Activated naive CD8-positive, alpha-beta T cell treated with anti-CD3 and anti-CD28 coated beads for 36 hours (primary cell): Measurements from ENCODE around the gene SNRNP25. TPM values are rescaled to one million over a fixed set of nuclear protein-coding genes. Genes with fewer than 3 reads are reported as not detected.

Source experiments
- DNase-seq: peaks from one replicate; pipeline ENCODE4 v3.0.0; 2021
- H3K27ac Mint-ChIP-seq: one replicate; pipeline ENCODE4 v1.8.0; 2022; ENCODE audit warnings: mild to moderate bottlenecking, moderate library complexity, mixed read lengths
- H3K27me3 Mint-ChIP-seq: one replicate; pipeline ENCODE4 v1.8.0; 2022; ENCODE audit warnings: mild to moderate bottlenecking, mixed read lengths
- H3K36me3 Mint-ChIP-seq: one replicate; pipeline ENCODE4 v1.8.0; 2021; ENCODE audit warnings: mild to moderate bottlenecking, mixed read lengths
- H3K4me1 Mint-ChIP-seq: one replicate; pipeline ENCODE4 v1.8.0; 2021; ENCODE audit warnings: mixed read lengths
- H3K4me3 Mint-ChIP-seq: one replicate; pipeline ENCODE4 v1.8.0; 2022; ENCODE audit warnings: mild to moderate bottlenecking, moderate library complexity, mixed read lengths
- H3K9me3 Mint-ChIP-seq: one replicate; pipeline ENCODE4 v1.8.0; 2022; ENCODE audit warnings: mixed read lengths
- total RNA-seq, 2 experiments: library from RNA; stranded (reverse); gene quantifications; one replicate each; pipeline ENCODE4 v1.2.3, GENCODE V29; 2021

SNRNP25 gene
- total RNA-seq, 2 experiments from 2014 or later = 98.4 to 103 TPM

DNA sequence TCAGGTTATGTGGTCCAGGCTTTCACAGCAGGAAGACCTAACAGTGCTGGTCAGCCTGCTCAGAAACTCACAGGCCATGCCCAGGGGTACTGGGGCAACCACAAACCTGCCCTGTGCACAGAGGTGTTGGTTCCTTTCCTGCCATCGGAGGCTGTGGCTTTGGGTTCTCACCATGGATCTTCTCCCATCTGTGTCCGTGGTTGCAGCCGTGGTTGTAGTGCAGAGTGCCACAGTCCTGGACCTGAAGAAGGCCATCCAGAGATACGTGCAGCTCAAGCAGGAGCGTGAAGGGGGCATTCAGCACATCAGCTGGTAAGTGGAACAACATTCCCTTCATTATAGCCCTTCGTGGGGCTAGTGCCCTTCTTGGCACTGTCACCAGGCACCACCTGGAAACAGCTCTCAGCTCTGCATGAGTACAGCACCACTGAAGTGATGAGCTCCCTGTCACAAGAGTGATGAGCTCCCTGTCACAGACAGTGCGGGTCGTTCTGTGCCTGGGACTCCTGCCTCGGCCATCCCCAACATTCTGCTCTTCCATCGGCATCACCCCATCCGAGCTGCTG is 2.0 kb downstream of the SNRNP25 start:
- no peak for DNase-seq
- Mint-ChIP-seq H3K9me3 (no peaks in the 10 kb centered on the region), H3K4me1 (peaks cover 20% of the 10 kb centered on the region), H3K36me3 (peaks cover 22% of the 10 kb centered on the region), H3K4me3 (peak overlapping the region; percentile 92), H3K27me3 (no peaks in the 10 kb centered on the region), H3K27ac (no peak overlapping the region)

DNA sequence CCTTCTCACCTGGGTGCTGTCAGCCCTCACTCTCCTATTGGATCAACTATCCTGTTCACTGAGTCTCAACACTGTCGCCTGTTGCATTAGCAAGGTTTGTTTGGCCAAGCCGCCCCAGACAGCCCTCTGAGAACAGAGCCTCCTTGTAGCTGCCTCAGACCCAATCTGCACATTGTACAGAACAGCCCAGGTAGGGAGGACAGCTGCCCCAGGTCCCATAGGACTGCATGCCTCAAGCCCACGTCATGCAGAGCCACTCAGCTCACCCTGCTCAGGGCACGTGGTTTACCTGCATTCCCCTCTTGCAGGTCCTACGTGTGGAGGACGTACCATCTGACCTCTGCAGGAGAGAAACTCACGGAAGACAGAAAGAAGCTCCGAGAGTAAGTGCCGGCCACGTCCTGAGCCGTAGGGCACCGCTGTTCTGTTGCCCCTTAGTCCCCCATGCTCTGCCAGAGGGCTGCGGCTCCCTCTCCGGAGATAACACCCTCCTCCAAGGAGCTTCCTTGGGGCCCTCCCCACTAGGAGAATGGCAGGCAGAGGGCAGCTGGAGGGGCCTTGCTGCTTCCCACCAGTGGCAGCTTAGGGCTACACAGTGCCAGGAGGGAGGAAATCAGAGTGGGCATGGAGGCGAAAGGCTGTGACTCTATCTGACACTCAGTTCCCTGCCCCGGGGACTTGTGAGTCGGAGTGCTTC is 2.8 kb downstream of the SNRNP25 start:
- no peaks in the 10 kb centered on the region for H3K27me3 Mint-ChIP-seq
- DNase-seq = no peak
- H3K36me3 Mint-ChIP-seq = peaks cover 15% of the 10 kb centered on the region
- H3K27ac Mint-ChIP-seq = no peak overlapping the region
- no peak overlapping the region for H3K4me3 Mint-ChIP-seq
- peaks cover 13% of the 10 kb centered on the region for H3K4me1 Mint-ChIP-seq
- no peaks in the 10 kb centered on the region for H3K9me3 Mint-ChIP-seq

DNA sequence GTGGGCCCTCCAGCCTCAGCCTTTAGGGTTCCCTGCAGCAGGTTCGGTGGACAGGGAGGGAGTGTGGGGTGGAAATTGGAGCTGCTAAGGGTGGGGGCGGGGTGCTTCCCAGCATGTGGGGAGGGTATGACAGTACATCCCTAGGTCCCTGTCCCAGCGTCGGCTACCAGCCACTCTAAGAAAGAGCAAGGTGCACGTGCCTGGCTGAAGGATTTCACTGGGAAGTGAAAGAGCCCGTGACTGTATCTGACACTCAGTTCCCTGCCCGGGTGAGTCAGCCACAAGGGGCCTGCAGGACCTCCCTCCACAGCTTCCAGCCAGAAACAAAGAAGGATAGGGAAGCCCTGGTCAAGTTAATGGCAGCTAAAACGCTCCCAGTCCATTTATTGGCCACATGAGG is 4.1 kb downstream of the SNRNP25 start:
- peaks cover 7% of the 10 kb centered on the region for H3K4me1 Mint-ChIP-seq
- H3K27ac Mint-ChIP-seq = no peak overlapping the region
- H3K36me3 Mint-ChIP-seq = peaks cover 7% of the 10 kb centered on the region
- DNase-seq = no peak
- H3K27me3 Mint-ChIP-seq = no peaks in the 10 kb centered on the region
- H3K4me3 Mint-ChIP-seq = no peak overlapping the region
- H3K9me3 Mint-ChIP-seq = no peaks in the 10 kb centered on the region

DNA sequence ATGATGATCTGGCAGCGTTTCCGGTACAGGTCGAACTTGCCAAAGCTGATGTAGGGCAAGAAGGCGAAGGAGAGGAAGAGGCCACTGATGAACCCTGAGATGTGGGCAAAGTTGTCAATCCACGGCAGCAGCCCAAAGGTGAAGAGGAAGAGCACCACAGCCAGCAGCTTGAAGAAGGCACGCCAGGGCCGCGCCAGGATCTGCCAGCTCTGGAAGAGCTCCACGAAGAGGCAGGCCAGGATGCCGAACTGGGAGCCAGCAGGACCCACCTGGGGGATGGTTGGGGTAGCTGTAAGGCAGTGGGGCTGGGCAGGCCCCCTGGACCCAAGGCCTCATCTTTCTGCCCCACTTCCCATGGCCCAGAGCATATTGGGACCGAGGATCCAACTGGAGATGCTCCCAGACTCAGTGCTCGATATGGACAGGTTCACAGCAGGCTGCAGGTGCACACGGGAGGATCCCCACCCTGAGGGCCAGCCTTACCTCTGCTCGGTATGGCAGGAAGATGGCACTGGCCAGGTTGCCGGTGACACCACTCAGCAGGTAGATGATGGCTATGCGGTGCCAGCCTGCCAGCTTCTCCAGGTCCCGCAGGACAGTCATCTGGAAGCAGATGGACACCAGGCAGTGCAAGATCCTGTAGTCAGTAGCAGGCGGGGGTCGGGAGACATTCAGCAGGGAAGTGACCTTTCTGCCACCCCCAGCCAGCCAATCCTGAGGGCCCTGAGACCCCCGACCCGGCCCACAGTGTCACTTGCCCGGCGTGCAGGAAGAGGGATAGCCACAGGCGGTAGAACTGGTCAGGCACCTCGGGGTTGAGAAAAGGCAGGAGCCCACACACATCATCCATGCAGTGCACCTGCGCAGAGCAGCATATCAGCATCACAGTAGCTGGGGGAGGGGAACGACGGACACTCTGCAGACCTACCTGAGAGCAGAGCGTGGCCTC is 5.1 kb downstream of the SNRNP25 start:
- peaks cover 5% of the 10 kb centered on the region for H3K36me3 Mint-ChIP-seq
- H3K27ac Mint-ChIP-seq = peak overlapping the region; percentile 8
- DNase-seq = no peak
- H3K27me3 Mint-ChIP-seq = no peaks in the 10 kb centered on the region
- H3K4me3 Mint-ChIP-seq = no peak overlapping the region
- peaks cover 5% of the 10 kb centered on the region for H3K4me1 Mint-ChIP-seq
- H3K9me3 Mint-ChIP-seq = no peaks in the 10 kb centered on the region

DNA sequence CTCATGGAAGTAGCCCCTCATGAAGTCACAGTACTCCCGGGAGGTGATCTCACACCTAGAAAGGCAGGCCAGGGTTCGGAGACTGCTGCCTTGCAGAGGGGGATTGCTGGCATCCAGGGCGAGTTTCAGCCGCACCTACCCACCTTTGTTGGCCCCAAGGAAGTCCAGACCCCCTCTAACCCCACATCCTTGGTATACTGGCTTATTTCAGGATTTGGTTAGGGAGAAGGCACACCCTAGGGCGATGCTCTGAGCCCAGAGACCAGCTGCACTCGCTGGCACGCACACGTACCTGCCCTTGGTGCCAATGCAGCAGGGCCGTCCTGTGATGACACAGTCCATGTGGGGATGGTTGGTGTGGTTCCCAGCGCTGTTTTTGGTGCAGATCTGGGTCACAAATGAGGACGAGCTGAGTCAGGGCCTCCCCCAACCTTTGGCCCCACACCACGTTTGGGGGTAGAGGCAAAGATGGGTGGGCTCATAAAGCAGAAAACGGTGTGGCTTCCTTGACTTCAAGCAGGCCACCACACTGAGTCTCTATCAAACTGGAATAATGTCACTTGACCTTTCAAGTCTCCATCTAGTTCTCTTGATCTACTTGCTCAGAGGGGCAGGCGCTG is 5.9 kb downstream of the SNRNP25 start:
- no peak for DNase-seq
- Mint-ChIP-seq H3K36me3 (peaks cover 5% of the 10 kb centered on the region), H3K9me3 (no peaks in the 10 kb centered on the region), H3K27ac (no peak overlapping the region), H3K4me1 (peaks cover 2% of the 10 kb centered on the region), H3K27me3 (no peaks in the 10 kb centered on the region), H3K4me3 (no peak overlapping the region)

DNA sequence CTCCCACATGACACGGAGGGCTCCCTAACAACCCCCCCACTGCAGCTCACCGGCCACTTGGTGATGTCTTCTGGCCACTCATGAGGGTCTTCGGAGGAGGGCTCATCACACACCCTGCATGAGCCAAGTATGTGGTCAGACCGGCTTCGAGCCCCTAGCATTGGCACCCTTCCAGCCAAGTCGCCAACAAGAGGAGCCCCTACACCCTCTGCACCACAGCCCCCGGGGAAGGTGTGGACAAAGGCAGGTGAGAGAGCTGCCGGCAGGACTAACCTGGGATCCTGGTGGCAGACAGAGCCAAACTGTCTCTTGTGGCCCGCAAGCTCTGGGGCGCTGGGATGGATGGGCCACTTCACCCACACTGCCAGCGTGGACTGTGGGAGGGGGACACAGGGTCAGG is 6.5 kb downstream of the SNRNP25 start:
- Mint-ChIP-seq H3K9me3 (no peaks in the 10 kb centered on the region), H3K4me3 (no peak overlapping the region), H3K27ac (no peak overlapping the region), H3K27me3 (no peaks in the 10 kb centered on the region), H3K36me3 (peaks cover 5% of the 10 kb centered on the region), H3K4me1 (peaks cover 2% of the 10 kb centered on the region)
- DNase-seq = no peak

DNA sequence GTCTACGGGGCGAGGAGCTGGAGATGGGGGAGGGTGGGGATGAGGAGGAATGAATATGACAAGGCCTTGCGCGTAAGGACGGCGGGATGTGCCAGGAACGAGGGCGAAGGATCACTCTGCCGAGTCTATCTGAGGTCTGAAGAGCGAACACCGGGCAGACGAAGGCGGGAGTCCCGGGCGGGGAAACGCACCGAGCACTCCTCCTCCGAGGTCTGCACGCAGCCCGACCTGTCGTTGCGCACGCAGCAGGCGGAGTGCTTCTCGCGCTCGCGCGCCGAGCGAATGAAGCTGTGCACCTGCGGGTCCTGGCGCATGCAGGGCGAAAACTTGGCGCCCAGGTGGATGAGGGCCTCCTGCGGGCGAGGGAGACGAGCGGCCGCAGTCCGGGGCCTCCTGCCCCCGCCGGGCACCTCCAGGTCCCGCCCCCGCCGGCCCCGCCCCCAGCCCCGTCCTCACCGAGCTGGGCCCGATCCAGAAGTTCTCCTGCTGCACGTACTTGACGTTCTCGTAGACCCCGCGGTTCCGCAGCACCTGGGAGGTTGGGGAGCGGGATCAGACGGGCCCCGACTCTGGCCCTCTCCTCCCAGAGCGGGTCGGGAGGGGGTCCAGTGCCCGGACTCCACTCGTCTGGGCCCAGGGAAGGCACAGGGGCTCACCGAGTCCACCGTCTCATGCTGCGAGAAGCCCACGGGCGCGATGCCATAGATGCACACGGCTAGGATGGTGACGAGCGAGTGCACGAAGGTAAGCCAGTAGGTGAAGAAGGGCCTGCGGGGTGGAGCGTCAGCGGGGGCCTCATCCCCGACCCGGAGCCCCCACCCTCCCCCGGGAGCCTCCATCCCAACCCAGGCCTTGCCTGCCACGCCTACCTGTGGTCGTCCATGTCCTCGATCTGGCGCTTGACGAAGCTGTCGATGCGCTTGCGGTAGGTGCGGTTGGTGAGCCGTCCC is 7.6 kb downstream of the SNRNP25 start:
- H3K27me3 Mint-ChIP-seq = no peaks in the 10 kb centered on the region
- DNase-seq = no peak
- peaks cover 5% of the 10 kb centered on the region for H3K36me3 Mint-ChIP-seq
- H3K27ac Mint-ChIP-seq = no peak overlapping the region
- peaks cover 1% of the 10 kb centered on the region for H3K4me1 Mint-ChIP-seq
- H3K9me3 Mint-ChIP-seq = no peaks in the 10 kb centered on the region
- H3K4me3 Mint-ChIP-seq = no peak overlapping the region

DNA sequence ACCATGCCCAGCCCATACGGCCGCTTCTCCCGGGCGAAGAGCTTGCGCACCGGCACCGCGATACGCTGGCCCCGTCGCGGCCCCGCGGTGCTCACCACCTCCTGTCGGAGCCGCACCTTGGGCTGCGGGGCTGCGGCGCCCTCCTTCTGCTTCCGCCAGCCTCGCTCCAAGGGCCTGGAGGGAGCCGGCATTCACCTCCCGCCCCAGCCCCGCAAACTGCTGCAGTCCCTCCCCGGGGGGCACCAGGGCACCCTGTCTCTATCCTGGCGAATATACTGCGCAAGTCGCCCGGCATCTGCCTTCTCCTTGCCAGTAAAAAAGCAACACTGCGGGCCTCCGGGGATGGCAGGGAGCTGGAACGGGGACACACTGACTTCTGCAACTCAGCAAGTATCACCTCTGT is 8.3 kb downstream of the SNRNP25 start:
- Mint-ChIP-seq H3K4me3 (no peak overlapping the region), H3K36me3 (peaks cover 5% of the 10 kb centered on the region), H3K27ac (no peak overlapping the region), H3K27me3 (no peaks in the 10 kb centered on the region), H3K4me1 (peaks cover 1% of the 10 kb centered on the region), H3K9me3 (no peaks in the 10 kb centered on the region)
- no peak for DNase-seq

DNA sequence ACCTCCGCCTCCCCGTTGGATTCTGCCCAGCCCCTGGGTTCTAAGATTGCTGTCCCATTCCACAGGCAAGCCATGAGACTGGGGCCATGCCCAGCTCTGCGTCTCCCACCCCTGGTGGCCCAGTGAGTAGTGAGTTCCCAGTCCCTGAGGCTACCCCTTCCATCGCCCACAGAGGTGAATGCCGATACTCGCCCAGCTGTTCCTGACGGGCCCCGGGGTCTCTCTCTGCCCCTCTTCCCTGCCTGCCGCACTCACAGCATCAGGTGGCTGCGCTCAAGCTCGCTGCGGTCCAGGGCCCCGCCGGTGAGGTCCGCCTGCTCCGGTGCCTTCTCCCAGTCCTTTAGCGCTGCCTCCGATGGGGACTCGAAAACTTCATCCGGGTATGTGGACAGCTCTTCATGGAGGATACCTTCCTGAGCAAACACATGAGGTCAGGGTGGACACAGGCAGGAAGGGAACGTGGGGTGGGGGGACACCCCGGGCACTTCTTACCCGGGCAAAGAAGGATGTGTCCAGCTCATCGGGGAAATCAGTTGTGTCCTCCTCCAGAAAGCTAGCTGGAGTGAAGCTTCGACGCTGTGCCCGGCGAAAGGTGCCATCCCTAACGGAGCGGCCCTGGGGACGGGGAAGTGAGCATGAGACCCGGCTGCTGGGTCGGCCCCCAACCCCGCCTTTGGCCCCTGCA is 8.8 kb downstream of the SNRNP25 start:
- no peak overlapping the region for H3K27ac Mint-ChIP-seq
- H3K9me3 Mint-ChIP-seq = no peaks in the 10 kb centered on the region
- no peak overlapping the region for H3K4me3 Mint-ChIP-seq
- peaks cover 1% of the 10 kb centered on the region for H3K4me1 Mint-ChIP-seq
- H3K27me3 Mint-ChIP-seq = no peaks in the 10 kb centered on the region
- DNase-seq = no peak
- peaks cover 4% of the 10 kb centered on the region for H3K36me3 Mint-ChIP-seq

DNA sequence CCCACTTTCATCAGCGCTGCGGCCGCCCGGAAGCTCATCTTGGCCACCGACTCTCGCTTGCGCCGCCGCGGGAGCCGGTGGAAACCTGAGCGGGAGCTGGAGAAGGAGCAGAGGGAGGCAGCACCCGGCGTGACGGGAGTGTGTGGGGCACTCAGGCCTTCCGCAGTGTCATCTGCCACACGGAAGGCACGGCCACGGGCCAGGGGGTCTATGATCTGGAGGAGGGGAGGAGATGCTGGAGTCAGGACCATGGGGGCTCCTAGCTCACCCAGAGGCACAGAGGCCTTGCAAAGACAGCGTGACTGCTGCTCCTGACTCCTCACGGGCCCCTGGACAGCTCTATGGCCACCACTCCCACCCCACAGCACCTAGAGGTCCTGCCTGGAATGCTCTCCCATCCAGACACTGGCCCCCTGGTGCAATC is 9.4 kb downstream of the SNRNP25 start:
- H3K36me3 Mint-ChIP-seq = peaks cover under 1% of the 10 kb centered on the region
- no peak for DNase-seq
- H3K4me1 Mint-ChIP-seq = peaks cover 1% of the 10 kb centered on the region
- no peaks in the 10 kb centered on the region for H3K27me3 Mint-ChIP-seq
- no peak overlapping the region for H3K27ac Mint-ChIP-seq
- no peaks in the 10 kb centered on the region for H3K9me3 Mint-ChIP-seq
- H3K4me3 Mint-ChIP-seq = no peak overlapping the region

DNA sequence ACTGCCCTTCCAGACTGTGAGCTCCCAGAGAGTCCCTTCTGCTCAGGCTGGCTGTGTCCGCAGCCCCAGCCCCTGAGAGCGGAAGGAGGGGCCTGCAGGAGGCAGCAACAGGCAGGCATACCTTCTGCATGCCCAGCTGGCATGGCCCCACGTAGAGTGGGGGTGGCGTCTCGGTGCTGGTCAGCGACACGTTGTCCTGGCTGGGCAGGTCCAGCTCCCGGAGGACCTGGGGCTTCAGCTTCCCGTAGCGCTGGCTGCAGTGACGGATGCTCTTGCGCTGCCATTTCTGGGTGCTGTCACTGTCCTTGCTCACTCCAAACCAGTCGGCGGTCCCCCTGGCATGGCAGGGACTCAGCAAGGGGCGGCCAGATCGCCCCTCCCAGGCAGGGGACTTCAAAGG is 9.8 kb downstream of the SNRNP25 start:
- H3K27me3 Mint-ChIP-seq = no peaks in the 10 kb centered on the region
- no peak overlapping the region for H3K27ac Mint-ChIP-seq
- no peak overlapping the region for H3K4me3 Mint-ChIP-seq
- DNase-seq = no peak
- H3K4me1 Mint-ChIP-seq = peaks cover 1% of the 10 kb centered on the region
- H3K36me3 Mint-ChIP-seq = no peaks in the 10 kb centered on the region
- H3K9me3 Mint-ChIP-seq = no peaks in the 10 kb centered on the region

DNA sequence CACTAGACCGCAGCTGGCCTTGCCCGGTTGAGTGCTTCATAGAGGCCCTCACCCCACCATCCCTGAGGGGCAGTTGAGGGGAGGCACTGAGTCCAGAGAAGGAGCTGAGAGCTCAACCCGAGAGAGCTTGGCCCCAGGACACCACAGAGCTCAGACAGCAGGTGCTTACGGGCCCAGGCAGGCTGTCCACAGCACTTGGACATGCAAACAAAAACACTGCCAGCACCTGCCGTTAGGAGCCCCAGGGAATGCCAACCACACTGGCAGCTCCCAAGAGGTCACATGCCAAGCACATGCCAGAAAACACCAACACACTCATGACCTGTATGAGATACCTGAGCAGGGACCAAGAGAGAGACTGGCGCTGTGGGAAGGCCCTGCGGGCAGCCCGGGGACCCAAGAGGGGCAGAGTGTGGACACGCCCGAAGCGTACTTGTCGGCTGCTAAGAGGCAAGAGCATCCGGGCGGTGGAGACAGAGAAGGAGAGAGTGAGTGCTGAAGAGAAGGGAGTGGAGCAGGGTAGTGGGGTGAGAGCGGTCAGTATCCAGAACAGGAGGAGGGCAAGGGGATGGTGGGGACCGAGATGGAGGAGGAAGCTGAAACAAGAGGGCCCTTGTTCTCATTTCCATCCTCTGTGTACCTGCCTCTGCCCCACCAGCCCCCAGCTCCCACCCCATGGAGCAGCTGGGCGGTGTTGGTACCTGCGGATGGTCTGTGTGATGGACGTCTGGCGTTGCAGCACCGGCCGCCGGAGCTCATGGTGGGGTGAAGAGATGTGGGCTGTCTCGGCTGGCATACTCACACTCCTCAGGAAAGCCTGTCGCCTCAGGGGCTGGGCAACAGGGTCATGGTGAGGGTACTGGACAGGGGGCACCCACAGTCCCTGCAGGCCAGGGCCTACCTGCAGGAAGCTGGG is 10.6 kb downstream of the SNRNP25 start:
- H3K36me3 Mint-ChIP-seq = no peaks in the 10 kb centered on the region
- H3K27me3 Mint-ChIP-seq = peaks cover under 1% of the 10 kb centered on the region
- no peak overlapping the region for H3K27ac Mint-ChIP-seq
- H3K4me3 Mint-ChIP-seq = no peak overlapping the region
- DNase-seq = no peak
- no peaks in the 10 kb centered on the region for H3K9me3 Mint-ChIP-seq
- peaks cover 1% of the 10 kb centered on the region for H3K4me1 Mint-ChIP-seq

DNA sequence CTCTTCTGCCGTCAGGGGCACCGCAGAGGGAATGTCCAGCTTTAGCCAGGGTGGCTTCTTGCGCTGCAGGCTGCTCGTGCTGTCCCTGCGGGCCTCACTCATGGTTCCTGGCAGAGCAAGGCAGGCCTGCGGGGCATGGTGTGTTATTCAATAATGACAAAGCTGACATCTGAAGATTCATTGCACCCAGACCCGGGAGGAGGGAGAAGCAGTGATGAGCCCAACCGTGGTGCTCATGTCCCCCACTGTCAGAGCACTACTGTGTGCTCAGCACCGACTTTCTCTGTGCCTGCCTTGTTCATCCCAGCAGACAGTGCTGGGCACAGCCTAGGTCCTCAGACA is 11.3 kb downstream of the SNRNP25 start:
- Mint-ChIP-seq H3K27me3 (peaks cover 4% of the 10 kb centered on the region), H3K9me3 (no peaks in the 10 kb centered on the region), H3K4me1 (peaks cover 1% of the 10 kb centered on the region), H3K27ac (no peak overlapping the region), H3K36me3 (no peaks in the 10 kb centered on the region), H3K4me3 (no peak overlapping the region)
- no peak for DNase-seq
